ENCODE data around the gene UNC13B. TPM values are rescaled to one million over a fixed set of nuclear protein-coding genes. Genes with fewer than 3 reads are reported as not detected.

The UNC13B gene
- total RNA-seq, 1 donor from 2014 or later, result 26.5 TPM

DNA sequence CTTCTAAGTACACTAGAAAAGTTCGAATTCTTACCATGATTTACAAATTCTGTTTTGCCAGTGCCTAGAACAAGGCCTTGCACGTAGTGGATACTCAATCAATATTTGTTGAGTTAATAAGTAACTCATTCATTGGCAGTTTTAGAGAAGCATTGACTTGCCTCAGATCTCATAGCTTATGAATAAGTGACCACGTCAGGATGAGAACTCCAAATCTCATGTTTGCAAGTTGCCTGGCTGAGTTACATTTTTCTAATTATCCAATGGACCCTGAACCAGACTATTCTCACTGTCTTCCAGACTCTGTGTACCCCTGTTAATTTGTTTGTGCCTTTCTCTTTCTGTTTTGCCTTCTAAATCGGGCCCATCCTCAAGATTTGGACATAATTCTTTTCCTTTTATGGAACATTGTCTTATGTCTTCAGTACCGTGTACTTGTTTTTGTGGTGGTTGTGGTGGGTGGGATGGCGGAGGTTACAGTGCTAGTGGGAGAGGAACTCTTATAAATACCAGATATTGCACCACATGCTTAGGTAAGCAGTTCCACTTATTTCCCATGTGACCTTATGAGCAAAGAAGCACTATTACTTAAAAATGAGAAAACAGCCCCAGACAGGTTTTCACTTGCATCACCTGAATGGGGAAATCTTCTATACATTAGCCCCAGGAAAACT, 96.3 kb downstream of the UNC13B start:
- Histone ChIP-seq H3K27me3 (no peaks in the 10 kb centered on the region), H3K4me3 (no peak overlapping the region), H3K9me3 (no peaks in the 10 kb centered on the region), H3K27ac (no peak overlapping the region), H3K36me3 (no peaks in the 10 kb centered on the region), H3K4me1 (no peaks in the 10 kb centered on the region)
- intact Hi-C loops (cut with DNase I), result no loop called here
- no peak for DNase-seq (ENCODE audit: low spot score in 2 of 2)
- TF ChIP-seq, protein P1, sequence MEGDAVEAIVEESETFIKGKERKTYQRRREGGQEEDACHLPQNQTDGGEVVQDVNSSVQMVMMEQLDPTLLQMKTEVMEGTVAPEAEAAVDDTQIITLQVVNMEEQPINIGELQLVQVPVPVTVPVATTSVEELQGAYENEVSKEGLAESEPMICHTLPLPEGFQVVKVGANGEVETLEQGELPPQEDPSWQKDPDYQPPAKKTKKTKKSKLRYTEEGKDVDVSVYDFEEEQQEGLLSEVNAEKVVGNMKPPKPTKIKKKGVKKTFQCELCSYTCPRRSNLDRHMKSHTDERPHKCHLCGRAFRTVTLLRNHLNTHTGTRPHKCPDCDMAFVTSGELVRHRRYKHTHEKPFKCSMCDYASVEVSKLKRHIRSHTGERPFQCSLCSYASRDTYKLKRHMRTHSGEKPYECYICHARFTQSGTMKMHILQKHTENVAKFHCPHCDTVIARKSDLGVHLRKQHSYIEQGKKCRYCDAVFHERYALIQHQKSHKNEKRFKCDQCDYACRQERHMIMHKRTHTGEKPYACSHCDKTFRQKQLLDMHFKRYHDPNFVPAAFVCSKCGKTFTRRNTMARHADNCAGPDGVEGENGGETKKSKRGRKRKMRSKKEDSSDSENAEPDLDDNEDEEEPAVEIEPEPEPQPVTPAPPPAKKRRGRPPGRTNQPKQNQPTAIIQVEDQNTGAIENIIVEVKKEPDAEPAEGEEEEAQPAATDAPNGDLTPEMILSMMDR (IDR thresholded peaks at IDR 0.05), result no peak

DNA sequence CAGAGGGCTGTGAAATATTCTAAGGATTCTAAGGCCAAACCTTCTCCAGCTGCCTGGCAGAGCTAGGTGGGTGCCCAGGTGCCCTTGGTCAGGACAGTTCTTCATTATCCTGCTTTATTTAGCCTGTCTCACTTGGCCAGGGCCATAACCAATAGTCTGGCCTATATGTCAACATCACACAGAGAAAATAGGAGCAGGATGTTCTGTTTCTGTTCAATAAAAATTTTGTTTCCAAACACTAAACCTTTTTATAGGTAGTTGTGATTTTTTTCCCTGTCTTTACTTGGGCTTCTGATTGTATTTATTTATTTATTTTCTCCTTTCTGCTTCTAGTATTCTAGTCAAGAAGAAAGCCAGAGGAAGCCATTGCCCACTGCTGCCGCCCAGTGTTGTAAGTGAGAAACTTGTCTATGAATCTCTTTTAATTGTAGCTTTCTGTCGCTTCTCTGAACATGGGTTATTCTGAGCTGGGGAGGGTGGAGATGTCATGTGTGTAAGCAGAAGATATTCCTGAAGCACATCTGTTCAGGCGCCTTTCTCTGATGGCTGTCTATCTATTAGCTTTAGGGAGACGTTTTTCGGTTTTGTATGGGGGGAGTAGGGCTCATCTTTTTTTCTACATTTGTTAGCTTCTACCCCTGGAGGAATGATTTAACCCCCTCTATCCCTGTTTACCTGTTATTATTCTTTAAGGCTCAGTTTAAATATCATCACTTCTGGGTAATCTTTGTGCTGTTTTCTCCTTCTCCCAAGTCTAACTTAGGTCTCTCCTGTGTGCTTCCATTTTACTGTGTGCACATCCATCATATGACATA, 97.1 kb downstream of the UNC13B start:
- H3K27ac ChIP-seq, result no peak overlapping the region
- peak in 1 of 2 donors; percentile 78 for DNase-seq (ENCODE audit: low spot score in 2 of 2)
- intact Hi-C loops (cut with DNase I), result loop anchor here (1.0 kb wide), 1 partner anchor 143 kb away; no protein-coding TSS in a partner anchor
- no peak overlapping the region for H3K4me3 ChIP-seq
- H3K36me3 ChIP-seq, result no peaks in the 10 kb centered on the region
- H3K9me3 ChIP-seq, result no peaks in the 10 kb centered on the region
- H3K4me1 ChIP-seq, result no peaks in the 10 kb centered on the region
- no peaks in the 10 kb centered on the region for H3K27me3 ChIP-seq
- TF ChIP-seq, protein P1 (IDR thresholded peaks at IDR 0.05), result peak; percentile 62 to 71 (median 65)

DNA sequence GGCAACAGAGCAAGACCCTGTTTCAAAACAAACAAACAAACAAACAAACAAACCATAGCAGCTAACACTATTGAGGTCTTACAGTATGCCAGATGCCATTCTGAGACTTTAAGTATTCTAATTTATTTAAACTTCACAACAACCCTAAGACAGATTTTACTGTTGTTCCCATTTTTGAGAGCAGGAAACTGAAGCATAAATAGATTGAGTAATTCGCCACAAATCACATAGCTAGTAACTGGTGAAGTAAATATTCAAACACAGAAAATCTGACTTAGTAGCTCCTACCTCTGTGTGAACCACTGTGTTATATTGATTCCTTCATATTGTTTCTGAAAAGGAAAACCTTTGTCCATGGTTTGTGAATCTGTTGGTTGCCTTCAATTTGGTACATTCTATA, 98.4 kb downstream of the UNC13B start:
- Histone ChIP-seq H3K27me3 (no peaks in the 10 kb centered on the region), H3K4me3 (no peak overlapping the region), H3K9me3 (no peaks in the 10 kb centered on the region), H3K27ac (no peak overlapping the region), H3K4me1 (no peaks in the 10 kb centered on the region), H3K36me3 (no peaks in the 10 kb centered on the region)
- no peak for DNase-seq (ENCODE audit: low spot score in 2 of 2)
- TF ChIP-seq, protein P1 (IDR thresholded peaks at IDR 0.05), result no peak
- intact Hi-C loops (cut with DNase I), result no loop called here

DNA sequence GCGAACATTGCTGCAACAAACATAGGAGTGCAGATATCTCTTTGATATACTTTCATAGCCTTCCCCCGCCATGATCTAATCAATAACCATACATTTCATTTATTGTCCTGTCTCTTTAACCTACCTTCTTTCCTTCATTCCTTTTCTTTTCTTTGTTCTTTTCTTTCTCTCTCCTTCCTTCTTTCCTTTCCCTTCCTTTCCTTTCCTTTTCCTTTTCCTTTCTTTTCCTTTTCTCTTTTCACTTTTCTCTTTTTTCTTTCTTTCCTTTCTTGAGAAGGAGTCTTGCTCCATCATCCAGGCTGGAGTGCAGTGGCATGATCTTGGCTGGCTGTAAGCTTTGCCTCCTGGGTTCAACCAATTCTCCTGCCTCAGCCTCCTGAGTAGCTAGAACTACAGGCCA, 100.3 kb downstream of the UNC13B start:
- Histone ChIP-seq H3K4me1 (no peaks in the 10 kb centered on the region), H3K4me3 (no peak overlapping the region), H3K27me3 (no peaks in the 10 kb centered on the region), H3K27ac (no peak overlapping the region), H3K9me3 (no peaks in the 10 kb centered on the region), H3K36me3 (no peaks in the 10 kb centered on the region)
- TF ChIP-seq, protein P1 (IDR thresholded peaks at IDR 0.05), result no peak
- no peak for DNase-seq (ENCODE audit: low spot score in 2 of 2)
- intact Hi-C loops (cut with DNase I), result no loop called here

DNA sequence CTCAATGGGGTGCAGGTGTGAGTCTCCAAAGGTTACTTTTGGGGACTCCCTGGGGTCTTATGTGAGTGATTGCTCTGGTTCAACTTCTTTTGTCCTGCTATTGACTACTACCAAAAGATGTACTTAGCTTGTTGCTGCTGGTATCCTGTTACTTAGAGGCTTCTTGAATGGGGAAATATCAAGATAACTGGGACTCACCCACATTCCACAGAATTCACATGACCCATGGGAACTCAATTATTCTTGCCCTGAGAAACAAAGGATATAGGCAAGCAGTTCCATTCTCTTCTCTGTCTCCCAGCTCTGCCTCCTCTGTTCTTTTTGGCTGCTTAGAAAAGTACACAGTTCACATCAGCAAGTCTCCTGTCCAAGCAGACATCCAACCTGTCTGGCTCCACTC, 105.9 kb downstream of the UNC13B start:
- TF ChIP-seq, protein P1 (IDR thresholded peaks at IDR 0.05), result no peak
- intact Hi-C loops (cut with DNase I), result no loop called here
- Histone ChIP-seq H3K4me1 (no peaks in the 10 kb centered on the region), H3K4me3 (no peak overlapping the region), H3K36me3 (no peaks in the 10 kb centered on the region), H3K27ac (no peak overlapping the region), H3K9me3 (no peaks in the 10 kb centered on the region), H3K27me3 (no peaks in the 10 kb centered on the region)
- DNase-seq (ENCODE audit: low spot score in 2 of 2), result no peak
